ENCODE measurements around the gene SLC25A34.
"Not testable (repeated sequence)": the region's sequence is repeated elsewhere in the genome, so short reads cannot be mapped to it uniquely, and the experiment has no call there.

SLC25A34 gene

GRCh38 chr1:15736038-15736891 is at the start of gene SLC25A34:
Gene SLC25A34 (plus strand): TSS chr1:15736258. CDS start chr1:15736486, 228 bp downstream.
- DNase-seq (ENCODE audit: low read depth, low spot score), result no peak

- no peak for DNase-seq (ENCODE audit: low read depth, low spot score)
Observed at GRCh38 chr1:15687446-15687845, 48.6 kb upstream of the SLC25A34 start.

GRCh38 chr1:15690317-15690716 is 45.7 kb upstream of the SLC25A34 start:
- DNase-seq (ENCODE audit: low read depth, low spot score), result no peak

- DNase-seq (ENCODE audit: low read depth, low spot score), result no peak
Observed at GRCh38 chr1:15691434-15692032, 44.5 kb upstream of the SLC25A34 start.

- no peak for DNase-seq (ENCODE audit: low read depth, low spot score)
Observed at GRCh38 chr1:15692121-15692682, 43.9 kb upstream of the SLC25A34 start.

GRCh38 chr1:15693371-15693770 is 42.7 kb upstream of the SLC25A34 start:
- DNase-seq (ENCODE audit: low read depth, low spot score), result no peak

GRCh38 chr1:15696956-15697521 is 39.0 kb upstream of the SLC25A34 start:
- DNase-seq (ENCODE audit: low read depth, low spot score), result peak; percentile 6

GRCh38 chr1:15698201-15698600 is 37.9 kb upstream of the SLC25A34 start:
- no peak for DNase-seq (ENCODE audit: low read depth, low spot score)

- DNase-seq (ENCODE audit: low read depth, low spot score), result not testable (repeated sequence)
Observed at GRCh38 chr1:15699321-15699720, 36.7 kb upstream of the SLC25A34 start.

- DNase-seq (ENCODE audit: low read depth, low spot score), result no peak
Observed at GRCh38 chr1:15700508-15700907, 35.5 kb upstream of the SLC25A34 start.

- no peak for DNase-seq (ENCODE audit: low read depth, low spot score)
Observed at GRCh38 chr1:15701784-15702183, 34.3 kb upstream of the SLC25A34 start.

- DNase-seq (ENCODE audit: low read depth, low spot score), result no peak
Observed at GRCh38 chr1:15702722-15703550, 33.1 kb upstream of the SLC25A34 start.

GRCh38 chr1:15703562-15703961 is 32.5 kb upstream of the SLC25A34 start:
- no peak for DNase-seq (ENCODE audit: low read depth, low spot score)

GRCh38 chr1:15704526-15705183 is 31.4 kb upstream of the SLC25A34 start:
- no peak for DNase-seq (ENCODE audit: low read depth, low spot score)

- DNase-seq (ENCODE audit: low read depth, low spot score), result no peak
Observed at GRCh38 chr1:15705184-15705566, 30.9 kb upstream of the SLC25A34 start.

GRCh38 chr1:15706751-15707150 is 29.3 kb upstream of the SLC25A34 start:
- no peak for DNase-seq (ENCODE audit: low read depth, low spot score)

- DNase-seq (ENCODE audit: low read depth, low spot score), result no peak
Observed at GRCh38 chr1:15707239-15707925, 28.7 kb upstream of the SLC25A34 start.

- DNase-seq (ENCODE audit: low read depth, low spot score), result no peak
Observed at GRCh38 chr1:15708486-15709137, 27.4 kb upstream of the SLC25A34 start.

GRCh38 chr1:15709226-15709625 is 26.8 kb upstream of the SLC25A34 start:
- no peak for DNase-seq (ENCODE audit: low read depth, low spot score)

- DNase-seq (ENCODE audit: low read depth, low spot score), result no peak
Observed at GRCh38 chr1:15712168-15712567, 23.9 kb upstream of the SLC25A34 start.

Measured in activated CD4-positive, CD25-positive, alpha-beta regulatory T cell treated with anti-CD3 and anti-CD28 coated beads, Interleukin-2, amount 50 U/mL, for 16 hours (primary cell).